Activated CD8-positive, alpha-beta memory T cell treated with anti-CD3 and anti-CD28 coated beads, Interleukin-2, amount 50 U/mL, for 24 hours (primary cell): ENCODE measurements around the gene IFNK.

Experiments
- DNase-seq: peaks from one replicate; pipeline ENCODE4 v3.0.0-alpha.2; 2020; ENCODE audit errors: extremely low read depth

Gene IFNK

GRCh38 chr9:27511771-27512170 lies 12.3 kb upstream of the IFNK start:
- no peak for DNase-seq

- DNase-seq, result no peak
Measured at GRCh38 chr9:27514551-27514950, 9.5 kb upstream of the IFNK start.

GRCh38 chr9:27518006-27518405 lies 6.1 kb upstream of the IFNK start:
- DNase-seq, result no peak

- no peak for DNase-seq
Measured at GRCh38 chr9:27518809-27519208, 5.3 kb upstream of the IFNK start.

- DNase-seq, result no peak
Measured at GRCh38 chr9:27519466-27520465, 4.3 kb upstream of the IFNK start.

- DNase-seq, result no peak
Measured at GRCh38 chr9:27520986-27521385, 3.1 kb upstream of the IFNK start.

- DNase-seq, result no peak
Measured at GRCh38 chr9:27523141-27523540, 949 bp upstream of the IFNK start.

GRCh38 chr9:27527702-27528075 lies 3.6 kb downstream of the IFNK start:
- DNase-seq, result no peak

GRCh38 chr9:27528076-27528885 lies 4.2 kb downstream of the IFNK start:
- peak; percentile 18 for DNase-seq

GRCh38 chr9:27528886-27529315 lies 4.8 kb downstream of the IFNK start:
- DNase-seq, result no peak

GRCh38 chr9:27529316-27530278 lies 5.5 kb downstream of the IFNK start, which contains the start of gene MOB3B:
TSS of gene MOB3B (minus strand) at chr9:27529814. CDS start at chr9:27455550, 74,264 bp downstream.
- peak; percentile 17 for DNase-seq

- no peak for DNase-seq
Measured at GRCh38 chr9:27530915-27531755, 7.0 kb downstream of the IFNK start.

- no peak for DNase-seq
Measured at GRCh38 chr9:27532046-27532445, 8.0 kb downstream of the IFNK start.

GRCh38 chr9:27533311-27533710 lies 9.2 kb downstream of the IFNK start:
- DNase-seq, result no peak

GRCh38 chr9:27534131-27534530 lies 10.0 kb downstream of the IFNK start:
- no peak for DNase-seq

- no peak for DNase-seq
Measured at GRCh38 chr9:27534658-27535209, 10.6 kb downstream of the IFNK start.

GRCh38 chr9:27535701-27536118 lies 11.6 kb downstream of the IFNK start:
- no peak for DNase-seq

GRCh38 chr9:27536168-27536567 lies 12.1 kb downstream of the IFNK start:
- DNase-seq, result no peak

GRCh38 chr9:27537027-27537435 lies 12.9 kb downstream of the IFNK start:
- DNase-seq, result no peak

- no peak for DNase-seq
Measured at GRCh38 chr9:27537756-27538155, 13.7 kb downstream of the IFNK start.
